Breast epithelium (tissue), 4 donors: ENCODE measurements around the gene TIAM2. TPM values are rescaled to one million over a fixed set of nuclear protein-coding genes. Genes with fewer than 3 reads are reported as not detected.

Experiments
- DNase-seq, 2 donors: peaks; one replicate each; pipeline ENCODE4 v3.0.0-alpha.2; 2019; ENCODE audit warnings: low spot score in 2 of 2
- H3K27ac ChIP-seq, 2 donors: fragments of 200-600 bp; sonication (generic) in 1 of 2; one replicate each; pipeline ENCODE4 v1.5.1; 2016 to 2019; ENCODE audit warnings: mild to moderate bottlenecking in 1 of 2
- H3K27me3 ChIP-seq, 2 donors: fragments of 200-600 bp; sonication (generic) in 1 of 2; one replicate each; pipeline versions ENCODE4 v1.5.1 to v1.6.0; 2017 to 2019; ENCODE audit warnings: control low read depth in 1 of 2, mild to moderate bottlenecking in 1 of 2
- H3K36me3 ChIP-seq: fragments of 200-600 bp; one replicate; pipeline ENCODE4 v1.5.1; 2019
- H3K4me1 ChIP-seq, 2 donors: fragments of 200-600 bp; sonication (generic); one replicate each; pipeline ENCODE4 v1.5.1; 2016 to 2019; ENCODE audit warnings: control low read depth in 1 of 2
- H3K4me3 ChIP-seq, 3 donors: fragments of 200-600 bp; sonication (generic); 1 replicate in 2 of 3; 2 replicates in 1 of 3; pipeline ENCODE4 v1.5.1; 2016 to 2019; ENCODE audit warnings: mild to moderate bottlenecking in 3 of 3, moderate library complexity in 2 of 3
- H3K9me3 ChIP-seq, 2 donors: fragments of 200-600 bp; sonication (generic) in 1 of 2; one replicate each; pipeline ENCODE4 v1.5.1; 2016 to 2019; ENCODE audit warnings: control low read depth in 1 of 2
- POLR2A ChIP-seq: fragments of 450-650 bp; IDR thresholded peaks from one replicate; pipeline ENCODE4 v1.6.1; 2016; ENCODE audit warnings: antibody characterized with exemption, mild to moderate bottlenecking, moderate library complexity
- POLR2AphosphoS5 ChIP-seq, 3 donors: sonication (generic); formaldehyde crosslinking; IDR thresholded peaks; one replicate each; pipeline ENCODE4 v1.6.1; 2017; ENCODE audit warnings: antibody characterized with exemption in 3 of 3
- intact Hi-C: fragments of 100-400 bp; cut with DNase I; formaldehyde crosslinking; loops from one replicate; pipeline ENCODE4 v1.15.1; 2023; ENCODE audit warnings: low total_unique reads
- total RNA-seq, 3 donors: library from RNA; depleted of rRNA; stranded (reverse); fragments of >200 nt; gene quantifications; one replicate each; pipeline ENCODE4 v1.1.0, GENCODE V29; 2016
- TF ChIP-seq, protein P1 (sequence below), 3 donors: fragments of 450-650 bp; IDR thresholded peaks; one replicate each; pipeline ENCODE4 v1.5.1; 2016 to 2017; ENCODE audit warnings: antibody characterized with exemption in 3 of 3, mild to moderate bottlenecking in 3 of 3, moderate library complexity in 3 of 3

The TIAM2 gene
- total RNA-seq, 3 donors from 2014 or later, result 5.8 to 32.3 (median 12.8) TPM

DNA sequence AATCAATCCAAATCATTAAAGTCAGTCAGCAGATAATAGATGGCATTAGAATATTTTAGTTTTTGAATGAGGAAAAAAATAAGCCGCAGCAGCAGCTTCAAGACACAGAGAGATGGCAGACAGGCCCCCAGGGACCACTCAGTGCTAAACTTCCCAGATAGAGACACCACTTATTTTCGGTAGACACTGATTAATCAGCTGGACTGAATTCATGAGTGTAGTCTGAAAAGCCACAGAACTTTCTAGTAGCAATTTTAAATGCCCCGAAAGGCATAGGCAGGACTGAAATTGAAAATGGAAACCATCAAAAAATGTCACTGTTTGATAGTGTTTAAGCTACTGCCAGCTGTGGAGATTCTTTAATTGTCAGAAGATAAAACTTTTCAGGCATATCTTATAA, 265.6 kb downstream of the TIAM2 start:
- TF ChIP-seq, protein P1, sequence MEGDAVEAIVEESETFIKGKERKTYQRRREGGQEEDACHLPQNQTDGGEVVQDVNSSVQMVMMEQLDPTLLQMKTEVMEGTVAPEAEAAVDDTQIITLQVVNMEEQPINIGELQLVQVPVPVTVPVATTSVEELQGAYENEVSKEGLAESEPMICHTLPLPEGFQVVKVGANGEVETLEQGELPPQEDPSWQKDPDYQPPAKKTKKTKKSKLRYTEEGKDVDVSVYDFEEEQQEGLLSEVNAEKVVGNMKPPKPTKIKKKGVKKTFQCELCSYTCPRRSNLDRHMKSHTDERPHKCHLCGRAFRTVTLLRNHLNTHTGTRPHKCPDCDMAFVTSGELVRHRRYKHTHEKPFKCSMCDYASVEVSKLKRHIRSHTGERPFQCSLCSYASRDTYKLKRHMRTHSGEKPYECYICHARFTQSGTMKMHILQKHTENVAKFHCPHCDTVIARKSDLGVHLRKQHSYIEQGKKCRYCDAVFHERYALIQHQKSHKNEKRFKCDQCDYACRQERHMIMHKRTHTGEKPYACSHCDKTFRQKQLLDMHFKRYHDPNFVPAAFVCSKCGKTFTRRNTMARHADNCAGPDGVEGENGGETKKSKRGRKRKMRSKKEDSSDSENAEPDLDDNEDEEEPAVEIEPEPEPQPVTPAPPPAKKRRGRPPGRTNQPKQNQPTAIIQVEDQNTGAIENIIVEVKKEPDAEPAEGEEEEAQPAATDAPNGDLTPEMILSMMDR (IDR thresholded peaks at IDR 0.05), result no peak
- no peak for TF ChIP-seq POLR2AphosphoS5 (IDR thresholded peaks at IDR 0.05)
- TF ChIP-seq POLR2A, result no peak
- H3K27ac ChIP-seq, result no peak overlapping the region
- DNase-seq, result no peak
- no peaks in the 10 kb centered on the region for H3K36me3 ChIP-seq
- no peaks in the 10 kb centered on the region for H3K27me3 ChIP-seq
- no peaks in the 10 kb centered on the region for H3K4me1 ChIP-seq
- no peaks in the 10 kb centered on the region for H3K9me3 ChIP-seq
- no peak overlapping the region for H3K4me3 ChIP-seq
- intact Hi-C loops, result no loop called here

DNA sequence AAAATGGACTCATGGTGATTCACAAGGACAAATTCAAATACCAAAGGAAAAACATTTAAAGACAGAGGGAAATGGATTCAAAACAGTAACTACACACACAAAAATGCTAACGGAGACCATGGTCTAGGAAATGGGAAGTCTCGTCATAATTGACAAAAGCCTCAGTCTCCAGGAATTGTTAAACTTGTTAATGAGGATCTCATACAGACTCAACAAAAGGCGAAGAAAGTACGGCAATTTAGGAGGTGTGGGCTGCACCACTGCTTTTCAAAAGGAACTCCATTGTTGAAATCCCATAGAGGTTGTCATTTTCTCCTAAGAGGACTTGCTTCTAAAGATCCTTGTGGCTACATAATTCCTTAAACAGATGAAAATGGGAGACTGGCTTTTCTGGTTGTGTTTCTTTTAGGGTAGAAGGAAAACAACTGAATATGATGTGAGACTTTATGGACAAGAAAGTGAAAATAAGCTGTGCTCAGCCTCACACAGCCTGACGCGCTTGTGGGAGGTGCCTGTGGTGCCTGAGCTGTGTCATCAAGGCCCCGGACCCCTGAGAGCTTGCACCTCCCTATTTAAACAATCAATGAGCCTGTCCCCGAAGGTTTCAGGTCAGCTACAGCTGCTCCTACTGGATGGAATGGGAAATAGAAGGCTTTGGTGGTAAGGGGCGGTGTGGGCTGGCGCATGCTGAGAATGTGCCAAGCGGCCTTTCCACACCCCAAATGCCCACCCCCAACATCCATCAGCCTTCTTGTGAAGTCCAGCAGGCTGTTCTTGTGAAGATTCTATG, 266.2 kb downstream of the TIAM2 start:
- H3K27ac ChIP-seq, result no peak overlapping the region
- H3K27me3 ChIP-seq, result no peaks in the 10 kb centered on the region
- H3K9me3 ChIP-seq, result no peaks in the 10 kb centered on the region
- no peaks in the 10 kb centered on the region for H3K36me3 ChIP-seq
- H3K4me1 ChIP-seq, result no peaks in the 10 kb centered on the region
- TF ChIP-seq POLR2AphosphoS5 (IDR thresholded peaks at IDR 0.05), result no peak
- TF ChIP-seq POLR2A, result no peak
- TF ChIP-seq, protein P1 (IDR thresholded peaks at IDR 0.05), result no peak
- H3K4me3 ChIP-seq, result no peak overlapping the region
- intact Hi-C loops, result no loop called here
- no peak for DNase-seq

DNA sequence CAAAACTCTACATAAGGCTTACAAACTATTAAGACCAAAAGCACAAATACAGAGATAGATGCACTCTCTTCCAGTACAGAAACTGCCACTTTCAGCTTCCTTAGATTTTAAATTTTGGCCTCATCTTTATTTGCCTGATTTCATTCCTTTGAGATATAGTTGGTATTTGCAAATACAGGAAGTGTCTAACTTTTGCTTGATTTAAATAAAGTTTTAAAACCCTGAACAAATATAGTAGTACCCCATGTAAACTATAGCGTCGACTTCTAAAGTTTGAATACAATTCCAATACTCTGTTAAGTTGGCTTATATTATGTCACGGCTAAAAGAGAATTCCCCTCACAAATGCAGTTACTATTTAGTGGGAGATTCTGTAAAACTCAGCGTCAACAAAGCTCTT, 267.5 kb downstream of the TIAM2 start:
- H3K27ac ChIP-seq, result no peak overlapping the region
- TF ChIP-seq POLR2AphosphoS5 (IDR thresholded peaks at IDR 0.05), result no peak
- TF ChIP-seq, protein P1 (IDR thresholded peaks at IDR 0.05), result no peak
- no peak for TF ChIP-seq POLR2A
- intact Hi-C loops, result no loop called here
- no peaks in the 10 kb centered on the region for H3K4me1 ChIP-seq
- H3K4me3 ChIP-seq, result no peak overlapping the region
- no peak for DNase-seq
- H3K36me3 ChIP-seq, result no peaks in the 10 kb centered on the region
- no peaks in the 10 kb centered on the region for H3K9me3 ChIP-seq
- no peaks in the 10 kb centered on the region for H3K27me3 ChIP-seq

DNA sequence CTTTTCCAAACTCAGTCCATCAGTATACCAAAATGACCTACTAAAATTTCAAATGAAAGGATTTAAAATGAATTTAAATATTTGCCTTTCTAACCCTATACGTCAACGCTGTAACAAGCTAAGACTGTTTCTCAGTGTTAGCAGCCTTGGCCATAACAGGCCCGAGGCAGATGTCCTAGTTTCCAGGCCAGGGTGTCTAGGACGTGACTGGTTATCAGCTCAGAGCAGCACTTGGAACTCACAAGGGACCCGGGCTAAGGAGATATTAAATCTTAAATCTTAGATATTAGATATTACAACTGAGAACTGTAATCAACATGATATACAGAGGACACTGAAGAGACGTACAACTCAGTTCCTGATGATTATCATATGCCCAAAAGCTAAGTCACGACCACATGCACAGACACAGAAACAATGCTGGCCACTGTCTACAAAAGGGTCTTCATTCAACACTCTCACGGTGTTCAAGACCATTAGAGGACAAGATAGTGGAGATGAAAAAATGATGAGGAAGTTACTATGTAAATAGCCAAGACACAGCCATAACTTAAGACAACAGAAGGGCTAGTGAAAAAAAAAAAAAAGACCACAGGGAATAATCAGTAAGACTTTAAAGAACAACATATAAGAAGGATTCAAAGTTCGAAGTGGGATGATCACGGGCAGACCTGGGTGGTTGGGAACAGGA, 268.4 kb downstream of the TIAM2 start, which contains the start of gene CLDN20:
CLDN20 (plus strand) TSS at position 641 of the 691 bp plus-strand sequence. CDS start 11,707 bp downstream, outside the sequence.
- intact Hi-C loops, result no loop called here
- no peak for DNase-seq

More for the DNA sequence above, 268.4 kb downstream of the TIAM2 start, which contains the start of gene CLDN20:
- no peak within 1 kb of the TSS for H3K27ac ChIP-seq
- H3K36me3 ChIP-seq, result no peaks in the 10 kb centered on the region
- H3K4me1 ChIP-seq, result no peaks in the 10 kb centered on the region
- no peaks in the 10 kb centered on the region for H3K9me3 ChIP-seq
- TF ChIP-seq POLR2AphosphoS5 (IDR thresholded peaks at IDR 0.05), result no peak
- no peak for TF ChIP-seq POLR2A
- TF ChIP-seq, protein P1 (IDR thresholded peaks at IDR 0.05), result no peak
- no peaks in the 10 kb centered on the region for H3K27me3 ChIP-seq
- no peak within 1 kb of the TSS for H3K4me3 ChIP-seq
